Heart right ventricle (tissue), 16 donors: ENCODE results near the gene SHISA5. TPM values are rescaled to one million over a fixed set of nuclear protein-coding genes. Genes with fewer than 3 reads are reported as not detected.
A peak's percentile ranks its signal among the peaks of the same experiment; 100 is the strongest.

Source experiments
- ATAC-seq, 8 donors: fragments of 200-7000 bp; cut with Tn5 transposase; one replicate each; pipeline ENCODE4 v1.9.1; 2020; ENCODE audit warnings: mild to moderate bottlenecking in 8 of 8, moderate library complexity in 8 of 8, moderate number of reproducible peaks in 1 of 8
- DNase-seq, 2 donors: peaks; one replicate each; pipeline ENCODE4 v3.0.0-alpha.2; 2020
- H3K27ac ChIP-seq, 10 donors: fragments of 200-600 bp; sonication (generic) in 2 of 10; one replicate each; pipeline versions ENCODE4 v1.5.0 to v1.8.0; 2020 to 2022; ENCODE audit warnings: mild to moderate bottlenecking in 3 of 10
- H3K27me3 ChIP-seq, 7 donors: fragments of 200-600 bp; one replicate each; pipeline ENCODE4 v1.8.0; 2021 to 2022; ENCODE audit warnings: mild to moderate bottlenecking in 2 of 7
- H3K36me3 ChIP-seq, 9 donors: fragments of 200-600 bp; sonication (generic) in 1 of 9; one replicate each; pipeline versions ENCODE4 v1.5.0 to v1.8.0; 2020 to 2022; ENCODE audit warnings: mild to moderate bottlenecking in 2 of 9
- H3K4me1 ChIP-seq, 9 donors: fragments of 200-600 bp; sonication (generic) in 1 of 9; one replicate each; pipeline versions ENCODE4 v1.5.0 to v1.8.0; 2020 to 2022; ENCODE audit warnings: mild to moderate bottlenecking in 4 of 9
- H3K4me3 ChIP-seq, 10 donors: fragments of 200-600 bp; sonication (generic) in 2 of 10; one replicate each; pipeline versions ENCODE4 v1.5.0 to v1.8.0; 2020 to 2022; ENCODE audit warnings: mild to moderate bottlenecking in 7 of 10, moderate library complexity in 2 of 10
- H3K9me3 ChIP-seq, 11 donors: fragments of 200-600 bp in 10 of 11; sonication (generic) in 2 of 11; one replicate each; pipeline versions ENCODE4 v1.5.0 to v1.8.0; 2013 to 2022; ENCODE audit warnings: mild to moderate bottlenecking in 2 of 11, control low read depth in 1 of 11, moderate library complexity in 1 of 11
- CTCF ChIP-seq, 9 donors: fragments of 200-600 bp; sonication (generic) in 2 of 9; IDR thresholded peaks; one replicate each; pipeline versions ENCODE4 v1.5.0 to v1.8.0; 2021 to 2022; ENCODE audit warnings: antibody characterized with exemption in 9 of 9, mild to moderate bottlenecking in 5 of 9, moderate library complexity in 1 of 9
- WGBS, 2 donors: extraction: QIAGEN DNeasy Blood & Tissue Kit; methylation state at CpG; one replicate each; pipeline ENCODE4 v1.1.7; 2013; ENCODE audit warnings: inconsistent platforms in 1 of 2; 5-methylcytosine and 5-hydroxymethylcytosine counted together
- intact Hi-C, 10 donors: fragments of 100-400 bp; cut with DNase I; formaldehyde crosslinking; loops; one replicate each; pipeline versions ENCODE4 v1.11.1 to v1.14.2; 2022
- polyA plus RNA-seq, 2 donors: library from polyadenylated mRNA; stranded (reverse); fragments of 200-250 nt; gene quantifications; one replicate each; pipeline ENCODE4 v1.2.3, GENCODE V29; 2013
- total RNA-seq, 10 donors: library from RNA; stranded (reverse); fragmentation: NEBNext Ultra II Directional in 3 of 10; extraction: Animal tissue kit (Norgen Biotek cat#: 25700) in 3 of 10; gene quantifications; one replicate each; pipeline versions ENCODE4 v1.2.1 to v1.2.4, GENCODE V29; 2021 to 2023
- donor health status: Arrhythmogenic right ventricular cardiomyopathy.
- donor health status: ischemic (EF 13 %, LVEDD 7.1; RV severe dilation, severe dysfunction).
- donor health status: healthy with polysubstance abuse.
- donor health status: DM: no; HTN: yes; CAD: no.
- donor health status: DM: no; HTN: no; CAD: no.
- donor health status: ischemic (EF 25% LVEDD 6.9; RV normal size, moderate dysfunction).
- donor health status: ischemic (EF 25% LVEDD 5.7; RV mildly dilated, moderate dysfunction).
- donor health status: healthy.
- donor health status: DM: yes; HTN: yes; CAD: no.
- donor health status: Ischemic cardiomyopathy.
- donor health status: ischemic (EF 35%, LVEDD 5.7; RV mildly dilated, moderate dysfunction).
- donor health status: nonischemic (EF 11% LVEDD 7.7; RV severe dilation, severe dysfunction).
- donor health status: DM: yes; HTN: yes; CAD: no.
- donor health status: PGD.
- donor health status: ischemic (EF 29% LVEDD 5.4; RV normal size, mild dysfunction).
- donor health status: nonischemic (EF 23%, LVEDD 6.1; RV moderate dilation, normal function).

SHISA5 gene
- total and polyA plus RNA-seq, 12 donors: 34.6 to 95.3 (median 52.9) TPM

- TF ChIP-seq CTCF (IDR thresholded peaks at IDR 0.05): peak; percentile 92 to 98 (median 95)
- H3K4me3 ChIP-seq: no peak overlapping the region
- H3K9me3 ChIP-seq: no peaks in the 10 kb centered on the region
- no peak overlapping the region for H3K27ac ChIP-seq
- intact Hi-C loops: loop anchor here (1.0 to 10.0 kb wide), 8 partner anchors 47 to 274 kb away; partner anchors contain the start of gene SHISA5 (in 1 of the 10)
- H3K4me1 ChIP-seq: peaks cover 0 to 38% (median 5%) of the 10 kb centered on the region in 9 donors
- ATAC-seq: peak; percentile 83 to 97 (median 94)
- WGBS, 2 donors: 65 to 66% methylated on average over 10 of the region's 10 CpGs
- peaks cover 0 to 23% (median 0%) of the 10 kb centered on the region in 9 donors for H3K36me3 ChIP-seq
- peak; percentile 86 to 87 for DNase-seq
- H3K27me3 ChIP-seq: no peaks in the 10 kb centered on the region
Measured at GRCh38 chr3:48548729-48549705, 45.0 kb upstream of the SHISA5 start.

GRCh38 chr3:48548126-48548525, 44.2 kb upstream of the SHISA5 start:
- intact Hi-C loops: loop anchor here (1.0 to 10.0 kb wide), 8 partner anchors 46 to 273 kb away; partner anchors contain the start of gene SHISA5 (in 1 of the 10)
- DNase-seq: no peak
- H3K36me3 ChIP-seq: peaks cover 0 to 23% (median 0%) of the 10 kb centered on the region in 9 donors

GRCh38 chr3:48546203-48546829, 42.3 kb upstream of the SHISA5 start:
- DNase-seq (no peak), ATAC-seq (no peak)
- no peak for TF ChIP-seq CTCF (IDR thresholded peaks at IDR 0.05)
- H3K27ac ChIP-seq: no peak overlapping the region
- H3K36me3 ChIP-seq: peaks cover 0 to 26% (median 0%) of the 10 kb centered on the region in 9 donors
- H3K4me3 ChIP-seq: no peak overlapping the region
- peaks cover 0 to 37% (median 10%) of the 10 kb centered on the region in 9 donors for H3K4me1 ChIP-seq
- no peaks in the 10 kb centered on the region for H3K27me3 ChIP-seq
- 73 to 77% methylated on average over 4 of the region's 4 CpGs for WGBS, 2 donors
- intact Hi-C loops: loop anchor here in 6 of 10 donors (5.0 to 10.0 kb wide), 4 partner anchors 44 to 272 kb away; partner anchors contain the start of gene SHISA5 (in 1 of the 6)
- H3K9me3 ChIP-seq: no peaks in the 10 kb centered on the region

More at GRCh38 chr3:48548126-48548525, 44.2 kb upstream of the SHISA5 start:
- no peak overlapping the region for H3K4me3 ChIP-seq
- peaks cover 0 to 39% (median 10%) of the 10 kb centered on the region in 9 donors for H3K4me1 ChIP-seq
- no peaks in the 10 kb centered on the region for H3K27me3 ChIP-seq
- no peaks in the 10 kb centered on the region for H3K9me3 ChIP-seq
- H3K27ac ChIP-seq: no peak overlapping the region
- WGBS, 2 donors: 75% methylated on average over 5 of the region's 5 CpGs
- no peak for ATAC-seq
- TF ChIP-seq CTCF (IDR thresholded peaks at IDR 0.05): no peak

GRCh38 chr3:48544141-48544540, 40.2 kb upstream of the SHISA5 start:
- no peak for TF ChIP-seq CTCF (IDR thresholded peaks at IDR 0.05)
- H3K9me3 ChIP-seq: no peaks in the 10 kb centered on the region
- H3K27me3 ChIP-seq: no peaks in the 10 kb centered on the region
- ATAC-seq (no peak), DNase-seq (no peak)
- H3K4me1 ChIP-seq: peaks cover 0 to 26% (median 10%) of the 10 kb centered on the region in 9 donors
- no peak overlapping the region for H3K27ac ChIP-seq
- H3K4me3 ChIP-seq: no peak overlapping the region
- peaks cover 0 to 37% (median 0%) of the 10 kb centered on the region in 9 donors for H3K36me3 ChIP-seq
- WGBS, 2 donors: 90 to 93% methylated on average over 5 of the region's 5 CpGs
- intact Hi-C loops: loop anchor here in 5 of 10 donors (5.0 to 10.0 kb wide), 2 partner anchors 87 to 269 kb away; no protein-coding TSS in a partner anchor
